DLD1 (cell line): ENCODE results near the gene SMARCD1.
"Not testable (repeated sequence)": the region's sequence is repeated elsewhere in the genome, so short reads cannot be mapped to it uniquely, and the experiment has no call there.

Experiments used
- in situ Hi-C: cut with HindIII; loops from 2 replicates; pipeline ENCODE4 v1.10.0; 2017; ENCODE audit warnings: low sequenced_read_pairs

The SMARCD1 gene

GRCh38 chr12:50123203-50123602, 38.1 kb downstream of the SMARCD1 start:
- in situ Hi-C loops: no loop called here

GRCh38 chr12:50127546-50127945, 42.4 kb downstream of the SMARCD1 start:
- in situ Hi-C loops: no loop called here

GRCh38 chr12:50129290-50129689, 44.1 kb downstream of the SMARCD1 start:
- in situ Hi-C loops: no loop called here

GRCh38 chr12:50132505-50133135, 47.5 kb downstream of the SMARCD1 start:
- in situ Hi-C loops: no loop called here

GRCh38 chr12:50142993-50143392, 57.9 kb downstream of the SMARCD1 start:
- in situ Hi-C loops: no loop called here

GRCh38 chr12:50145439-50145838, 60.3 kb downstream of the SMARCD1 start:
- in situ Hi-C loops: no loop called here

- in situ Hi-C loops: no loop called here
Observed at GRCh38 chr12:50147281-50147680, 62.1 kb downstream of the SMARCD1 start.

- in situ Hi-C loops: not testable (repeated sequence)
Observed at GRCh38 chr12:50148011-50148410, 62.9 kb downstream of the SMARCD1 start.

- in situ Hi-C loops: no loop called here
Observed at GRCh38 chr12:50149311-50149710, 64.2 kb downstream of the SMARCD1 start.
